ENCODE measurements around the gene ATF7.

DNA sequence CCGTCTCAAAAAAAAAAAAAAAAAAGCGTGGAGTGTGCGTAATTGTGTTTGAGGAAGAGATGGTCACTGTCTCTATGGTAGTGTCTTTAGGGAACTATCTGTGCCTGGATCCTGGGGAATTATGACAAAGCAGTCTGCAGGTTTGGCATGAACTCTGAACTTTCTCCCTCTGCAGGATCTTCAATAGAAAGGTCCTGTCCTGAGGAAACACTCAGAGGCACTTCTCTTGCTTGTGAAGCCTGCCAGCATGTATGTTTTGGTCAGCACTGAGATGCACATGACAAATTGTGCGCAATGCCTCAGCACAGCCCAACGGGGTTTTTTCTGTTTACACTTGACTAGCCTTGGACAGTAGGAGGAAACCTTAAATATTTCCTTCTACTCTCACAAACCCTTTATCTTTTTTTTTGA is 46.6 kb downstream of the ATF7 start:
- TF ChIP-seq PHB2 (IDR thresholded peaks at IDR 0.05; ENCODE audit: partially characterized antibody): no peak
- TF ChIP-seq TCF12 (IDR thresholded peaks at IDR 0.05): no peak
- TF ChIP-seq TCF12 (CRISPR knock-in tag; IDR thresholded peaks at IDR 0.05): no peak
- no peak for TF ChIP-seq CAMTA2 (CRISPR knock-in tag; IDR thresholded peaks at IDR 0.05; ENCODE audit: borderline replicate concordance)
- TF ChIP-seq GABPA (IDR thresholded peaks at IDR 0.05; ENCODE audit: low read depth, low read length): no peak
- no peak for TF ChIP-seq GABPA (CRISPR knock-in tag; IDR thresholded peaks at IDR 0.05; ENCODE audit: low read depth)
- TF ChIP-seq ZNF747 (CRISPR knock-in tag; IDR thresholded peaks at IDR 0.05; ENCODE audit: borderline replicate concordance): no peak
- TF ChIP-seq, protein P1, sequence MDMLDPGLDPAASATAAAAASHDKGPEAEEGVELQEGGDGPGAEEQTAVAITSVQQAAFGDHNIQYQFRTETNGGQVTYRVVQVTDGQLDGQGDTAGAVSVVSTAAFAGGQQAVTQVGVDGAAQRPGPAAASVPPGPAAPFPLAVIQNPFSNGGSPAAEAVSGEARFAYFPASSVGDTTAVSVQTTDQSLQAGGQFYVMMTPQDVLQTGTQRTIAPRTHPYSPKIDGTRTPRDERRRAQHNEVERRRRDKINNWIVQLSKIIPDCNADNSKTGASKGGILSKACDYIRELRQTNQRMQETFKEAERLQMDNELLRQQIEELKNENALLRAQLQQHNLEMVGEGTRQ (IDR thresholded peaks at IDR 0.05; ENCODE audit: low read depth, low read length): no peak
- TF ChIP-seq, protein P1 (CRISPR knock-in tag; IDR thresholded peaks at IDR 0.05; ENCODE audit: borderline replicate concordance): no peak
- TF ChIP-seq ZFY (CRISPR knock-in tag; IDR thresholded peaks at IDR 0.05): no peak
- TF ChIP-seq ATF7 (IDR thresholded peaks at IDR 0.05): no peak
- TF ChIP-seq ATF7 (CRISPR knock-in tag; IDR thresholded peaks at IDR 0.05): no peak
- TF ChIP-seq ZNF776 (CRISPR knock-in tag; IDR thresholded peaks at IDR 0.05): no peak
- TF ChIP-seq, protein P2, sequence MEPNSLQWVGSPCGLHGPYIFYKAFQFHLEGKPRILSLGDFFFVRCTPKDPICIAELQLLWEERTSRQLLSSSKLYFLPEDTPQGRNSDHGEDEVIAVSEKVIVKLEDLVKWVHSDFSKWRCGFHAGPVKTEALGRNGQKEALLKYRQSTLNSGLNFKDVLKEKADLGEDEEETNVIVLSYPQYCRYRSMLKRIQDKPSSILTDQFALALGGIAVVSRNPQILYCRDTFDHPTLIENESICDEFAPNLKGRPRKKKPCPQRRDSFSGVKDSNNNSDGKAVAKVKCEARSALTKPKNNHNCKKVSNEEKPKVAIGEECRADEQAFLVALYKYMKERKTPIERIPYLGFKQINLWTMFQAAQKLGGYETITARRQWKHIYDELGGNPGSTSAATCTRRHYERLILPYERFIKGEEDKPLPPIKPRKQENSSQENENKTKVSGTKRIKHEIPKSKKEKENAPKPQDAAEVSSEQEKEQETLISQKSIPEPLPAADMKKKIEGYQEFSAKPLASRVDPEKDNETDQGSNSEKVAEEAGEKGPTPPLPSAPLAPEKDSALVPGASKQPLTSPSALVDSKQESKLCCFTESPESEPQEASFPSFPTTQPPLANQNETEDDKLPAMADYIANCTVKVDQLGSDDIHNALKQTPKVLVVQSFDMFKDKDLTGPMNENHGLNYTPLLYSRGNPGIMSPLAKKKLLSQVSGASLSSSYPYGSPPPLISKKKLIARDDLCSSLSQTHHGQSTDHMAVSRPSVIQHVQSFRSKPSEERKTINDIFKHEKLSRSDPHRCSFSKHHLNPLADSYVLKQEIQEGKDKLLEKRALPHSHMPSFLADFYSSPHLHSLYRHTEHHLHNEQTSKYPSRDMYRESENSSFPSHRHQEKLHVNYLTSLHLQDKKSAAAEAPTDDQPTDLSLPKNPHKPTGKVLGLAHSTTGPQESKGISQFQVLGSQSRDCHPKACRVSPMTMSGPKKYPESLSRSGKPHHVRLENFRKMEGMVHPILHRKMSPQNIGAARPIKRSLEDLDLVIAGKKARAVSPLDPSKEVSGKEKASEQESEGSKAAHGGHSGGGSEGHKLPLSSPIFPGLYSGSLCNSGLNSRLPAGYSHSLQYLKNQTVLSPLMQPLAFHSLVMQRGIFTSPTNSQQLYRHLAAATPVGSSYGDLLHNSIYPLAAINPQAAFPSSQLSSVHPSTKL (CRISPR knock-in tag; IDR thresholded peaks at IDR 0.05): no peak
- TF ChIP-seq SMC3 (IDR thresholded peaks at IDR 0.05; ENCODE audit: low read length): no peak
- TF ChIP-seq ZSCAN21 (CRISPR knock-in tag; IDR thresholded peaks at IDR 0.05; ENCODE audit: borderline replicate concordance): no peak

Data from HepG2 (cell line).